ENCODE results near the gene BBS4. TPM values are rescaled to one million over a fixed set of nuclear protein-coding genes. Genes with fewer than 3 reads are reported as not detected.

The BBS4 gene
- total and polyA plus RNA-seq, 2 of the 4 experiments (the other 2 are of a cell fraction): 15.8 to 21.0 TPM

GRCh38 chr15:72671525-72671924 lies 14.5 kb upstream of the BBS4 start:
- ATAC-seq (ENCODE audit: low read depth) (no peak), DNase-seq (no peak)
- ChIA-PET POLR2A (ENCODE audit: unreplicated experiment) (no interaction called here), CTCF (interaction anchor here (0.6 to 1.9 kb wide), 3 partner anchors 9 to 760 kb away, joined by 5 to 8 read pairs (median 5); no protein-coding TSS in a partner anchor)
- Histone ChIP-seq H3K79me1 (ENCODE audit: low read depth in 1 of 2, low read length in 2 of 2) (no peaks in the 10 kb centered on the region), H3K9me1 (ENCODE audit: insufficient read depth, low read length) (no peaks in the 10 kb centered on the region), H3K18ac (ENCODE audit: low read depth, low read length) (no peak overlapping the region), H3K9ac (ENCODE audit: low read depth, low read length) (no peak overlapping the region), H3K4me1 (ENCODE audit: control insufficient read depth, insufficient read depth, low read length) (peaks cover 1% of the 10 kb centered on the region; the same call in 1 of the 2 replicates), H3K9me3 (ENCODE audit: control insufficient read depth, insufficient read depth, low read length) (no peaks in the 10 kb centered on the region), H2BK20ac (ENCODE audit: low read depth, low read length) (no peak overlapping the region), H3K14ac (replicated peaks; ENCODE audit: low read depth, low read length) (no peak overlapping the region), H3K56ac (ENCODE audit: extremely low read depth, insufficient read depth, low read length) (no peak overlapping the region), H2AFZ (replicated peaks; ENCODE audit: low read length, poor library complexity) (no peak overlapping the region), H2AK5ac (ENCODE audit: low read depth, low read length) (no peak overlapping the region), H4K20me1 (ENCODE audit: insufficient read depth, low read length) (no peaks in the 10 kb centered on the region), H2BK5ac (ENCODE audit: low read depth, low read length, poor library complexity, severe bottlenecking) (no peak overlapping the region), H3K36me3 (ENCODE audit: control insufficient read depth, insufficient read depth, low read length) (no peaks in the 10 kb centered on the region), H2BK15ac (ENCODE audit: low read depth, low read length) (no peak overlapping the region), H2AK9ac (replicated peaks; ENCODE audit: low read depth, low read length, poor library complexity) (no peak overlapping the region), H3K4me2 (ENCODE audit: low read depth, low read length) (no peak overlapping the region), H4K91ac (ENCODE audit: insufficient read depth, low read depth, low read length) (no peak overlapping the region), H3K4me3 (ENCODE audit: insufficient read depth, low read depth, low read length) (no peak overlapping the region), H3K27me3 (ENCODE audit: control insufficient read depth, insufficient read depth, low read length) (peaks cover 10% of the 10 kb centered on the region), H2BK120ac (ENCODE audit: low read depth, low read length) (no peak overlapping the region), H3K27ac (ENCODE audit: insufficient read depth, low read length) (no peak overlapping the region), H4K5ac (ENCODE audit: low read depth, low read length) (no peak overlapping the region), H4K8ac (ENCODE audit: low read depth in 2 of 2, low read length in 2 of 2) (no peak overlapping the region), H3K23ac (ENCODE audit: low read depth, low read length) (no peak overlapping the region), H3K4ac (ENCODE audit: low read depth, low read length) (no peak overlapping the region)
- in situ Hi-C loops (cut with MboI; ENCODE audit: low sequenced_read_pairs): loop anchor here (10.0 kb wide), 2 partner anchors 57 to 367 kb away; no protein-coding TSS in a partner anchor
- intact Hi-C loops (cut with micrococcal nuclease): loop anchor here (2.0 kb wide), 1 partner anchor 71 kb away; no protein-coding TSS in a partner anchor
- WGBS, 2 experiments (ENCODE audit: extremely low coverage in 2 of 2, insufficient read length in 1 of 2): no CpG with 5 or more reads among the region's 3 CpGs
- TF ChIP-seq ELK1 (IDR thresholded peaks at IDR 0.05; ENCODE audit: borderline replicate concordance, low read depth, low read length) (no peak), MXI1 (IDR thresholded peaks at IDR 0.05; ENCODE audit: borderline replicate concordance, low read depth, low read length) (no peak), MAZ (IDR thresholded peaks at IDR 0.05; ENCODE audit: borderline replicate concordance, low read depth, low read length) (no peak), RAD21 (IDR thresholded peaks at IDR 0.05; ENCODE audit: low read length) (no peak), BHLHE40 (IDR thresholded peaks at IDR 0.05; ENCODE audit: low read depth, low read length) (no peak), CHD1 (IDR thresholded peaks at IDR 0.05; ENCODE audit: low read depth, low read length) (no peak), RFX5 (IDR thresholded peaks at IDR 0.05; ENCODE audit: low read depth, low read length) (no peak), MAFK (IDR thresholded peaks at IDR 0.05; ENCODE audit: low read depth, low read length) (no peak)
- dilution Hi-C loops (cut with HindIII; ENCODE audit: low sequenced_read_pairs, unreplicated experiment): no loop called here
- BruUV-seq (replicated peaks): no TSS peak
